HG03439 (cell line): ENCODE data around the gene PSMD1.
"Not testable (repeated sequence)": the region's sequence is repeated elsewhere in the genome, so short reads cannot be mapped to it uniquely, and the experiment has no call there.

Experiments used
- ATAC-seq: cut with Tn5 transposase; IDR thresholded peaks from one replicate; pipeline ENCODE4 v1.9.1; 2021; ENCODE audit warnings: mild to moderate bottlenecking, moderate library complexity; ENCODE audit not compliant: unreplicated experiment

PSMD1 gene

DNA sequence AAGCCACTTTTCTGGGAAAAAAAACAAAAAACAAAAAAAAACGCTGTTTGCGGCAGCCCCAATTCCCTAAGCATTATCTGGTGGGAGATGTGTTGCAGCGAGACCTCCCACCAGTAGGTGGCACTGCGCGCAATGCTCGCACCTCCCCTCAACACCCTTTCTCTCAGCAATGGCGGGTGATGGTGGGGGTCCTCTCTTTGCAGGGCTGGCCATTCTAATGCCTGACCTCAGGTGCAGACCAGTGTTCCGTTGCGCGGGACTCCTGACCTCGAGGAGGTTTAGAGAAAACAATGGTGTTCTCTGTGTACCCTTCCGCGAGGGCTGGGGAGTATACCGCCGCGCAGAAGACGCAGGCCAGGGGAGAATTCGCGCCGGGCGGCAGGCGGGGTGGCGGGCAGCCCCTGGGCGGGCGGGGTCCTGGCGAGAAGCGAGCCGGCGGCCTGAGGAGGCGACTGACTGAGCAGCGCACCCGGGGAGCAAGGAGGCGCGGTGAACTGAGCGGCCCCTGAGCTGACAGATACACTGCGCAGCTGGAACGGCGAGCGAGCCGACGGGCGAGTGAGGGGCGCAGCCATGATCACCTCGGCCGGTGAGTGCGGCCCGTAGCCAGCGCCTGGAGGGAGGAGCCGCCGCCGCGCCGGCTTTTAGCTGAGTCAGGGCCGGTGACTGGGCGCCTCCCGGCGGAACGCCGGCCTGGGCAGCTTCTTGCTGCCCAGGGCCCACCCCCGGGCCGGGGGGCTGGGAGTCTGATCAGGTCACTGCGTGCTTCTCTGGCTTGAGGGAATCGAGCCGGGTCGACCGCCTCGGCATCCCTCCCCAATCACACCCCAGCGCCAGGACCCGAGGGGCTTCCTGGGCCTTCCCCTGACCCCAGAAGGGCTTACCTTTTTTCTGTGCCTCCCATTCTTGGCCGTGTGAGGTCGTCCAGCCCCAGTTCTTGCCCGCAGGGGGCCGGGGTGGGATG is at the start of gene PSMD1:
PSMD1 (plus strand) TSS at position 415 of the 964 bp plus-strand sequence; CDS start at position 574, 159 bp downstream.
- ATAC-seq = peak; percentile 75

DNA sequence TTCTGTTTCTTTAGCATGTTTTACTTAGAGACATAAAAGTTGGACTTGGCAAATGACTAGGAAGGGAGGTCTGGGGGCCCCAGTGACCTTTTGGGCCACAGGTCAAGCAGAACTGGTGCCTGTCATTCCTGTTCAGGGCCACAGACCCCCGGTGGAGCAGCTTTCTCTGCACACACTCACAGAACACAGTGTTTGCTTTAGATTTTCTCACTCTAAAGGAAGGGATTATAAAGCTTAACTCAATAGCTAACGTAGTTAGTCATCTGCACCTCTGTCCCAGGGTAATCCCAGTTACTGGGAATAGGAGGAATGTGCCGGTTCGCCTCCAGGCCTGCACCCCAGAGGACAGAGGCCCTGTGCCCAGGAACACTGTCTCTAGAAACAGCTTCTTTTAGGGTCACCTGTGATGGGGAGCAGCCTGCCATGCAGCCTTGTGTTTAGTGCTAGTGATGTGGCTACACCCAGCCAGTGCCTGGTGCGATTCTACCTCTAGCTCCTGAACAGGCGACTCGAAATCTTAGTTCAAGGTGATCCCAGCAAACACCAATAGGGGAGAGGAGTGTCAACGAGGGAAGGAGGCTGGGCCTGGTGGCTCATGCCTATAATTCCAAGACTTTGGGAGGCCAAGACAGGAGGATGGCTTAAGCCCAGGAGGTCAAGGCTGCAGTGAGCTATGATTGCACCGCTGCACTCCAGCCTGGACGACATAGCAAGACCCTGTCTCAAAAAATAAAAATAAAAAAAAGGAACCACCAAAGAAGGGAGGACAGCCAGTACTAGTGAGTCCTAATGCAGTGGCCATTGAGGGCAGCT is 49.2 kb upstream of the PSMD1 start:
- ATAC-seq = no peak

DNA sequence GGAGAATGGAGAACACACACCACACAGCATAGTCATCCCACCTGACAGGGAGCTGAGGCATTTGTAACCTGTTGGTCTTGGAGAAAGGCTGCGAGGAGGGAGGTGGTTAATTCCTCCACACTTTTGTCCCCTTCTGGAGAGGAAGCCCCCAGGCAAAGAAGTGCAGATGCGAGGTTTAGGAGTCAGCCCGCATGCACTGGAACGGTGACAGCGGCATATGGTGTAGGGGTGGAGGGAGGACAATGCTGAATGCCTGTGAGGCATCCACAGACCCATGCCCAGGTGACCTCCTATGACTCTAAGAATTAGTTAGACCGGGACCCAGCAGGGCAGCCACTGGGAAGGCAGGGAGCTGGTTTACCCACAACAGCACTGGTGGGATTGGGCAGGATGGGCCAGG is 48.5 kb upstream of the PSMD1 start:
- ATAC-seq = no peak

DNA sequence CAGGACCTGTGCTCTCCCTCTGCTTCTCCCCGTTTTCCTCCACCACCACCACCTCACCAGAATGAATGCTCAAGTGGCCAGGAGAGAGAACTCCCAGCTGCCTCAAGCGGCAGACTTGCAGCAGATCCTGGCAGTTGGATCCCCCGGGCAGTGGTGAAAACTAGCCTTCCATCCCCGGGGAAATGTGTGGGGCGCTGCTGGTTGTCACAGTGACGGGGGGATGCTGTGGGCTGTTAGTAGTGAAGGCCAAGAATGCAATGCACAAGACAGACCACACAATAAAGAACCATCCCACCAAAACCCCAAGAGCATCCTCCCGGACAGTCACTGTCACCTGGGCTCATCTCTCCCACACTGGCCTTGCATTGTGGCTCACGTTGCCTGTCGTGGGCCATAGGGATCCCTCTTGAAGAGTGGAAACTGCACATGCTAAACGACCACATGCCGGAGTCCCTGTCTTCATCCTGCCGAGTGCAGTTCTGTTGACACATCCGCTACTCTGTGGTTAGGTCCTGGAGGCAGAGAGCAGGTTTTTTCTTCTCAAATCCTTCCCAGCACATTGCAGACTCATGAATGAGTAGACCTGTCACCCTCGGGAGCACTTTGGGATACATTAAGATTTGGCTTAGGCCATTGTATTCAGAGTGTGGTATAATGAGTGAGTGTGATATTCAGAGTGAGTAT is 47.3 kb upstream of the PSMD1 start:
- ATAC-seq = no peak

DNA sequence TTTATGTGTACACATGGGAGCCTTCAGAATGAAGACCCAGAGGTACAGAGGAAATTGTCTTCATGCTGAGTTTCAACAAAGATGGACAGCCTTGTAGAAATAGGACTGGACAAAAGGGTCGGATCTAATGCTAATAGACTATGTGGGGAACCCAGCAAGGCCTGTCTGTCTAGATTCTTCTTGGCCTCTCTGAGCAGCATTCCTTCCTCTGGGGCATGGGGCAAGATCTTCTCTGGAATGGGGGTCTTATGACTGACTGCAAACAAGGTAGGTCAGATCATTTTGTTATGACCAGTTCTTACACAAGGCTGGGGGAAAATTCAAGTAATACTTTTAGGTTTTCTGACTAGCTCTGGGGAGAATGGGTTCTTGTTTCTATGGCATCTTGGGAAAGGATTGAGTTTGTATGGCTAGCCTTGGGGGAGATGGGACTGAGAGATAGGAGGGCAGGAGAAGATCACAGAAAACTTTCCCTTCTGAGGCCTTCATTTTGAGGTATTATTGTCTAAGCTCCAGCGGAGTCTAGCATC is 46.4 kb upstream of the PSMD1 start:
- no peak for ATAC-seq

DNA sequence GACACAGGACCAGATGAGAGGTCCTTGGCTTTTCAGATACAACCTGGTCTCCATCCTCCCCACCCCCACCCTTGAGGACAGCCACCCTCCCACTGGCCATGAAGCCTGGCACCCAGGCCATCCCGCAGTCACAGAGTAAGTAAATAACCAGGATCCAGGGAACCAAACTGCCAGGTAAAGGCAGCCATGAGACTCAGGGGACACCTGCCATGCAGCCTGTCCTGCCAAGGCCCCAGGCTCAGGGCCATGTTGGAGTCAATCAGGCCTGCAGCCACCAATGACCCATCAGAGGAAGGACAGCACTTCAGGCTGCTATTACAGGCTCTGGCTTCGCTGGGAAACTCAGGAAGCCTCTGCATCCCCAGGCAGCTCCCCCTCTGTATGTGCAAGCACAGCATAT is 45.1 kb upstream of the PSMD1 start:
- ATAC-seq = no peak

DNA sequence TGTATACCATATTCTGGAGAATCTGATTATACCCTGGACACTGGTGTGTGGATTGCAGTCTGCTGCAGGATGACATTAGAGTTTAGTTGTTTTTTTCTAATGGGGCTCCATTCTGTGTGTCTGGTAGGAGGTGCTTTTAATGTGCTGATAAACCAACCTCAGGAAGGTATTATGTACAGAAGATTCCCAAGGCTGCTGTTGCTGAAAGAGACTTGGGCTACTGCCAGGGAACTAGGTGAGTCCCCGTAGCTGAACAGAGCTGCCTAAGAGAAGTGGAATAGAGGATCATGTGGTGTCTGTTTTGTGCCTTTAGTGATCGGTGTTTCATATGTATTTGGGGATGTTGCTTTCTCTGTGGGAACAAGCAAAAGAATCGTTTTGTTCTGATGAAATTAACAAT is 44.2 kb upstream of the PSMD1 start:
- no peak for ATAC-seq

DNA sequence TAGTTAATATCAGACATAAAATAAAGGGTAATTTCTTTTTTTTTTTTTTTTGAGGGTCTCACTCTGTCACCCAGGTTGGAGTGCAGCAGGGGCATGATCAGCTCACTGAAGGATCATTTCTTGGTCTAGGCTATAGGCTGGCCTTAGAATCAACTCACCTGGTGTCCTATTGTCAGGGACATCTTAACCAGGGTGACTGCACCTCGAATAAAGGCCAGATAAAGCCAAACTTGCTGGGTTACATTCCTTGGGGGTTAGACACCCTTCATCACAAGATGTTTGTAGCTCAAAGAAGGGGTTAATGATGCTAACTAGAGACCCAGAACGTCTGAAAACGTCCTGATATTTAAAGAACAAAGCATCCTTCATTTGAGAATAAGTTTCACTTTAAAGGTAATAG is 42.8 kb upstream of the PSMD1 start:
- ATAC-seq = no peak

DNA sequence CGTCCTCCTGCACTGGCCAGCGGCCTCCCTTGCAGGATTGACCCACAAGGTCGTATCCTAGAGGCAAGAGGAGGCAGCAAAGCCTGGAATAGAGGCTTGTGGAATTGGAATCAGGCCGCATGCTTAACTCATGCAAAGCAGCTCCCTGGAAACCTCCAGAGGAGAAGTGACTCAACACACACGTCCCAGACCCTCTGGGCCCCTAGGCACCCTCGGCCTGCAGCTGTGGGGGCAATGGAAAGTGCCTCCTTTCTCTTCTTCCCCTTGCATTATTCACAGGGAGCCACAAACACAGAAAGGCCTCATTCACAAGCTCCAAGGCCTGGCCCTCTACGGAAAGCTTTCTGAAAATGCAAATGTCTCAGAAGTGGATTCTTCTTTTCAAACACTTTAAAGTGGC is 41.2 kb upstream of the PSMD1 start:
- ATAC-seq = no peak

DNA sequence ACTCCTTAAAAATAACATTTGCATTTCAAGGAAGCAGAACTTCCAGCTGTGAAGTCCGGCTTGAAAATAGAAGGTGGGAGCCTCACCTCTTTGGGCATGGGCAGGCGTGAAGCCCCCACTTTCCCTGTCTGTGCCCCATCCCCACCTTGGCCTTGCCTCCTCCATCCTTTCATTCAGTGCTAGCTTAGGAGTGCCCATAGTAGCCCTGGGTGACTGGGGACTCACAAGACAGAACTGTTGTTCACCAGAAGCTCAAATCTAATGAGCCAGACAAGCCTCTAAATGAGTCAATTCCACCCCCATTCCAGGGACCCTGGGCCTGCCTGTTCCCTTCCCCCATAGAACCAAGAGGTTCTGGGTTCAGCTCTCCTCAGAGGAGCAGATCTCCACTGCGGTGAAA is 40.7 kb upstream of the PSMD1 start:
- ATAC-seq = no peak

DNA sequence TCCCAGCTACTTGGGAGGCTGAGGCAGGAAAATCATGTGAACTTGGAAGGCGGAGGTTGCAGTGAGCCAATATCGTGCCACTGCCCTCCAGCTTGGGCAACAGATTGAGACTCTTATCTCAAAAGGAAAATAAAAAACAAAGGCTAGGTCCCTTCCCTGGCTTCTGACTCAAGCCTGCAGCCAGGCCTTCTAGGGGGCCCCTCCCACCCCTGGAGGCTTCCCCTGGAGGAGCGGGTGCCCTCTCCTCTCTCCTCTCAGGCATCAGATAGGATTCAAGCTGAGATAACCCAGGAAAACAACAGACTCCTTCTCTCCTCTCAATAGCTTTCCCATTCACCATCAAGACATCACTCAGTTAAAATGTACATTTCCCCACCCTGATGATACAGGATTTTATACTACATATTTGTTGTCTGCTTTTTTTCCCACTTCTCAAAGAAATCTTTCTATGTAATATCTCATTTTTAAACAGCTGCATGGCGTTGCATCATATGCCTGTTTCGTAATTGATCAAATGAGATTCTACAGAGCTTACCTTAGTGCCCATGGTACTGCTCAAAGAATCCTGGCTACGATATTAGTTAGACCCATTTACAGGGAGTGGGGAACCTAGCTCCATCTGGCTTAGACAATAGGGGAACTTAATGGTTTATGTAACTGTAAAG is 40.0 kb upstream of the PSMD1 start:
- no peak for ATAC-seq

DNA sequence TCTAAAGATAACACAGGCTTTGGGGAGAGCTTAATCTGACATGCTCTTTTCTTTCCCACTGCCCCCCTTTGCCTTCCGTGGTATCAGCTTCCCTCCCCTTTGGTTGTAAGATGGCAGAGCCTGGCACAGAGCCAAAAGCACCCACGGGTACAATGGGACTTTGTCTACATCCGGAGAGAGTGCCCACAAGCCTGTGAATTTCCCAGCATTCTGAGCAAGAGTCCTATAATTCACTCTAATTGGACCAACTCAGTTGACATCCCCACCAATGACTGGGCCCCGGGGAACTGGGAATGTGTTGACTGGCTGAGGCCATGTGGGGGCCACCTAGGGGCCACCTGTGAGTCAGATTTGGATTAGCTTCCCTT is 39.5 kb upstream of the PSMD1 start:
- no peak for ATAC-seq

DNA sequence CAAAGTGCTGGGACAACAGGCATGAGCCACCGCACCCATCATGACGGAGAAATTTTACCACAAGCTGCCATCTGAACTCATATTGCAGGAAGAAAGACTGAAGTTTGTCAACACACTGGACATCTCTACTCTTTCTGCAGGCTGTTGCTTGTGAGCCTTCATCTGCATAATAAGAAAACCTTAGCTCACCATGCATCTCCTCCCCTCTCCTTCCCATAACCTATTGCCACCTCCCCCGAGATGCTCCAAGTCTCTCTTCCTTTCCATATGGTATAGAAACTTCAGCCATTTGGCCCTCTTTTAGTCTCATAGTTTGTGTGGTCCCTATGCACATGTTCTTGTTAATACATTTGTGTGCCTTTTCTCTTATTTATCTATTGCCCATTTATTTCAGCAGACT is 38.5 kb upstream of the PSMD1 start:
- ATAC-seq = no peak

DNA sequence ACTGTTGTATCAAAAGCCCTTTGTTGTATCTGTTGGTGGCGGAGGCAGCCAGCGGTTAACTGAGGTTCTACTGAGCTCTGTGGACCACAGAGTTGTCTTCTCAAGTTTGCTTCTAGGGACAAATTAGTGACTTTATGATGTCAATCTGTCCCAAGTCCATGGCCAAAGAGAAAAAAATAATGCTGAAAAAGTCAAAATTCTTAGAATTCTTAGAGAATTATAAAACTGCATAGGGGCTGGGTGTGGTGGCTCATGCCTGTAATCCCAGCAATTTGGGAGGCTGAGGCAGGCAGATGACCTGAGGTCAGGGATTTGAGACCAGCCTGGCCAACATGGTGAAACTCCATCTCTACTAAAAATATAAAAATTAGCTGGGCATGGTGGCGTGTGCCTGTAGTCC is 31.6 kb upstream of the PSMD1 start:
- ATAC-seq = not testable (repeated sequence)

DNA sequence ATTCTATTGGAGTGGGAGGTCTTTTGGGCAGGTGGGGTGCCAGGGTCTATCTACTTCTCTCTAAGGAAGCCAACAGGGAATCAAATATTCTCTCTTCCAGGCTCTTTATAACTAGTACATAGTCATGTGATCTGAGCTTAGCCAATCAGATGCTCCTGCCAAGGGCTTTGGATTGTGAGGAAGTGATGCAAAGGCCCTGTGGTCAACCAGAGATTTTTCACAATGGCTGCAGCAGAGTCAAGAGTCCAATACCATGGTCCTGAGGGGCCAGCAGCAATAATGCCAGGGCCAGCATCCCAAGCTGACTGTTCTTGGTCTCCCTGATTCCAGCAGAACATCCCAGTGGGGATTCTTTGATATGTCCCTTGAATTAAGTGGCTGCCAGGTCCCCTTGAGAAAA is 27.8 kb upstream of the PSMD1 start:
- no peak for ATAC-seq

DNA sequence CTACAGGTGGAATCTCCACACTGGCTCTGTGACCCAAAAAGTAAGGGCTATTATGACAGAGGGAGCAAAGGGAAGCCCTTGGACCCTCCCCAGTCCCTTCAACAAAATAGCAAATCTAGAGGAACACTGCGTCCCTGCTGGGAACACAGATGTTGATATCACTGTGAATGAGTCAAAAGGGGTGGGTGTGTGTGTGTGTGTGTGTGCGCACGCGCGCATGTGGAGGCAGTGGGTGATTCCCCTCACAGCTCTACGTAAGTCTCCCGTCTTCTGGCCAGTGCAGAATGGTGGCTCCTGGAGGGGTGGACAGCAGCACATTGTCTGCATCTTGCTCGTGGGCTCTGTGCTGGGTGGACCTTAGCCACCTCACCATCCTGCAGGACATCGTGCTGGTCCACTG is 27.1 kb upstream of the PSMD1 start:
- ATAC-seq = no peak

DNA sequence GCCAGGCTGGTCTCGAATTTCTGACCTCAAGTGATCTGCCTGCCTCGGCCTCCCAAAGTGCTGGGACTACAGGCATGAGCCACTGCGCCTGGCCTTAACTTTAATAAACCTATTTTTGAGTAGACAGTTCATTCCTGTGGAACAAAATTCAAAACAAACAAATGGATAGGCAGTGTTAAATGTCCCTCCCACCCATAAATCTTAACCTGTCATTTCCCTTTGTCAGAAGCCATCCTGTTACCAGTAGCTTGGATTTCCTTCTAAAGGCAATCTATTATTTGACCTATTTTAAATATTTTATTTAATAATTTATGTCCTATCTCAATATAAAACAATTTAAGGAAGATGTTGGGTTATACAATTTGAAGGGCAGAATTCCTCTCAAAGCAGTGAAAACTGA is 25.9 kb upstream of the PSMD1 start:
- ATAC-seq = no peak

DNA sequence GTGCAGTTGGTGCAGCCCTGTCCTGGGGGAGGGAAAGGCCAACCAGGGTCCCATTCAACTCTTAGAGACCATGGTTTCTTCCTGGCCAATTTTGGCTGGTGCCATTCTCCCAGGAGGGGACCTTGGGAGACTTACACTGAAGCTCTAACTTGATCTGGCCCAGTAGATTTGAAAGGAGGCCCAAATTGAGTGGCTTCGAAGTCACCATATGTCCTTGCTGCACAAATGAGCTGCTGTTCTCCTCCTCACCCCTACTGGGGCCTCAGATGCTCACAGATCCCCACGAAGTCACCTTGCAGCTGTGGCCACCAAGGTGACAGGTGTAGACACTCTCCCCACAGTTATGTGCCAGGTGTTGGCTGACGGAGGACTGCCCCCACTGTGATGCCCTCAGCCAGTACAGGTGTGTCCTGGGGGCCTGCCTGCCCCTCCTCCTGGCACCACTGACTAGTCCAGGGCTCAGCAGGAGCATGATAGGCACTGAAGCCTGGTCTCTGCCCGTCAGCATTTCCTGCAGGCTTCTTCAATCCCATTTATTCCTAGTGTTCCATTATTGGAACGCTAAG is 24.0 kb upstream of the PSMD1 start:
- no peak for ATAC-seq

DNA sequence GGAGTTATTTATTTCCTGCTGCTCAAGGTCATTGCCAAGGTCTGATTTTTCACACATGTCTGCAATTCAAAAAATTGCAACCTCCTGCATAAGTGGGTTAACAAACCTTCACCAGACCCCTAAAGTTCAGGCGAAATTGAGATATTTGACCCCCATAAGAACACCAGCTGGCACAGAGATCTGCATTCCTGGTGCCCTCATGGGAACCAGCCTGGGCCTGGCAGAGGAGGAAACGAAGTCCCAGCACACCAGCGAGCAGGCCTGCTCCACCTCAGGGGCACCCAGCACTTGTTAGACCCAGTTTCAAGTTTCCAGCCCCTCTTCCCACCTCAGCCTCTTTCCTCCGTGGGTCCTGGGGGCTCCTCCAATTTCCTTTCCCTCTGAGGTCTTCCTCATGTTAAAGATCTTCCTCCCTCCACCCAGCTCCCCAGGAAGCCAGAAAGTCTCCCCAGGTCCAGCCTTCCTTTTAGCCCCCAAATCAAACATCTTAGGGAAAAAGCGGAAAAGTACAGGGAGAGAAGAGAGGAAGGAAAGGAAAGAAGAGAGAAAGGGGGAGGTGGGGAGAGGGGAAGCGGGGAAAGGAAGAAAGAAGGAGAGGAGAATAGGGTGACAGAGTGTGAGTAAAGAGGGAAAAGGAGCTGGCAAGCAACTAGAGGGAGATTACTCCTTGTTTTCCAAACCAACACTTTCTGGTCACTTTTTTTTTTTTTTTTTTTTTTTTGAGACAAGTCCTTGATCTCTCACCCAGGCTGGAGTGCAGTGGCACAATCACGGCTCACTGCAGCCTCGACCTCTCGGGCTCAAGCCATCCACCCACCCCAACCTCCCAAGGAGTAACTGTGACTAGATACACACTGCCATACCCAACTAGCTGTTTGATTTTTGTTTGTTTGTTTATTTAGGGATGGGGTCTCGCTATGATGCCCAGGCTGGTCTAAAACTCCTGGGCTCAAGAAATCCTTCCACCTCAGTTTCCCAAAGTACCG is 23.2 kb upstream of the PSMD1 start:
- no peak for ATAC-seq
